ENCODE results near the gene NF1.

Gene NF1

DNA sequence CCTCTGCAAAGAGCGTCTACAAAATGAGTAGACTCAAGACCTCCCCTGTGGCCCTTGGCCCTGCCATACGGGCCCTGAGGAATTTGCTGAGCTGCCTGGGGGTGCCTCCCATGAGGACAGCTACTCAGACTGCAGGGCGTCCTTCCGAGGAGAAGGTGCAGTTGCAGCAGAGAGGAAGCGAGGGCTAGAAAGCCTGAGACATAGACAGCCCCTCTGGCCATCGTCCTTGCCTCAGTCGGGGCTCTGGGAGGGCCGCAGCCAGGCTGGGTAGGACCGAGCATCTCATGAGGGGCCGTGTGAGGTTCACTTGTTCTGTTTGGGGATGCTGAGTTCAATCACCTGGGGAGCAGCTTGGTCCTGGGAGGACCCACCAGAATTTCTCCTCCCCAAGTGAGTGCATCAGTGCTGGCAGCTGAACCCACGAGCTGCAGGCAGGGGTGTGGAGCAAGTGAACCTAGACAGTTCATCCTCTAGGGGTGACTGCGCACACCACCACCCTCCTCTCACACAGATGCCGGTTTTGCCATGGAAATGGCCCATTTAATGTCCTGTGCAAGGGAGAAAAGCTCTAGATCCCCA is 317.0 kb downstream of the NF1 start:
- TF ChIP-seq, protein P1, sequence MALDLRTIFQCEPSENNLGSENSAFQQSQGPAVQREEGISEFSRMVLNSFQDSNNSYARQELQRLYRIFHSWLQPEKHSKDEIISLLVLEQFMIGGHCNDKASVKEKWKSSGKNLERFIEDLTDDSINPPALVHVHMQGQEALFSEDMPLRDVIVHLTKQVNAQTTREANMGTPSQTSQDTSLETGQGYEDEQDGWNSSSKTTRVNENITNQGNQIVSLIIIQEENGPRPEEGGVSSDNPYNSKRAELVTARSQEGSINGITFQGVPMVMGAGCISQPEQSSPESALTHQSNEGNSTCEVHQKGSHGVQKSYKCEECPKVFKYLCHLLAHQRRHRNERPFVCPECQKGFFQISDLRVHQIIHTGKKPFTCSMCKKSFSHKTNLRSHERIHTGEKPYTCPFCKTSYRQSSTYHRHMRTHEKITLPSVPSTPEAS (tag by site-specific recombination; IDR thresholded peaks at IDR 0.05): no peak
- TF ChIP-seq GLIS1 (tag by site-specific recombination; IDR thresholded peaks at IDR 0.05): peak; percentile 28; the same call in 1 of the 2 replicates
- POLR2A ChIA-PET: interaction anchor here (1.3 kb wide), 1 partner anchor 25 kb away, joined by 3 read pairs; no protein-coding TSS in a partner anchor
- Histone ChIP-seq H3K36me3 (ENCODE audit: control insufficient read depth in 2 of 2, insufficient read depth in 1 of 2, low read length in 2 of 2) (no peaks in the 10 kb centered on the region), H3K9me3 (ENCODE audit: control insufficient read depth, insufficient read depth, low read depth, low read length) (no peaks in the 10 kb centered on the region), H3K4me3 (ENCODE audit: low read depth, low read length) (no peak overlapping the region), H3K27ac (ENCODE audit: extremely low read depth, low read depth, low read length) (no peak overlapping the region), H3K4me1 (ENCODE audit: control insufficient read depth, insufficient read depth, low read length) (peaks cover 6% of the 10 kb centered on the region; the same call in 1 of the 2 replicates)
- CTCF ChIA-PET: interaction anchor here (0.6 kb wide), 1 partner anchor 26 kb away, joined by 3 read pairs; no protein-coding TSS in a partner anchor

DNA sequence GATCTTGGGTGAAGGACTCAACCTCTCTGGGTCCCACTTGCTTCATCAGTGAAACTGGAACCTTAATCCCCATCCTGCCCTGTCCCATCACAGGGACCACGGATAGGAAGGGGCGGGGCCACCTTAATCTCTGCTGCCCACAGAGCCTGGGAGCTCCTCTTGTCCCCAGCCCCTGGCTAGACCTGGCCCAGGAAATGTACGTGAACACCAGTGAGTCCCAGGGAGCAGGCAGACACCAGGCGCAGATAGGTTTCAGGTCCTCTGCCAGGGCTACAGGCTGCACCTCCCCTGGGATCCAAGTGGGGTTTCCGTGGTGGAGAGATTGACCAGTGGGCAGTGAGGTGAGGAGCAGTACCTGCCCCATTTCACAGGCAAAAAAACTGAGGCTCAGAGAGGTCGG is 317.7 kb downstream of the NF1 start:
- CTCF ChIA-PET: no interaction called here
- Histone ChIP-seq H3K9me3 (ENCODE audit: control insufficient read depth, insufficient read depth, low read depth, low read length) (no peaks in the 10 kb centered on the region), H3K4me1 (ENCODE audit: control insufficient read depth, insufficient read depth, low read length) (peaks cover 1% of the 10 kb centered on the region; the same call in 1 of the 2 replicates), H3K4me3 (ENCODE audit: low read depth, low read length) (no peak overlapping the region), H3K36me3 (ENCODE audit: control insufficient read depth in 2 of 2, insufficient read depth in 1 of 2, low read length in 2 of 2) (no peaks in the 10 kb centered on the region), H3K27ac (ENCODE audit: extremely low read depth, low read depth, low read length) (no peak overlapping the region)
- POLR2A ChIA-PET: no interaction called here
- TF ChIP-seq, protein P2, sequence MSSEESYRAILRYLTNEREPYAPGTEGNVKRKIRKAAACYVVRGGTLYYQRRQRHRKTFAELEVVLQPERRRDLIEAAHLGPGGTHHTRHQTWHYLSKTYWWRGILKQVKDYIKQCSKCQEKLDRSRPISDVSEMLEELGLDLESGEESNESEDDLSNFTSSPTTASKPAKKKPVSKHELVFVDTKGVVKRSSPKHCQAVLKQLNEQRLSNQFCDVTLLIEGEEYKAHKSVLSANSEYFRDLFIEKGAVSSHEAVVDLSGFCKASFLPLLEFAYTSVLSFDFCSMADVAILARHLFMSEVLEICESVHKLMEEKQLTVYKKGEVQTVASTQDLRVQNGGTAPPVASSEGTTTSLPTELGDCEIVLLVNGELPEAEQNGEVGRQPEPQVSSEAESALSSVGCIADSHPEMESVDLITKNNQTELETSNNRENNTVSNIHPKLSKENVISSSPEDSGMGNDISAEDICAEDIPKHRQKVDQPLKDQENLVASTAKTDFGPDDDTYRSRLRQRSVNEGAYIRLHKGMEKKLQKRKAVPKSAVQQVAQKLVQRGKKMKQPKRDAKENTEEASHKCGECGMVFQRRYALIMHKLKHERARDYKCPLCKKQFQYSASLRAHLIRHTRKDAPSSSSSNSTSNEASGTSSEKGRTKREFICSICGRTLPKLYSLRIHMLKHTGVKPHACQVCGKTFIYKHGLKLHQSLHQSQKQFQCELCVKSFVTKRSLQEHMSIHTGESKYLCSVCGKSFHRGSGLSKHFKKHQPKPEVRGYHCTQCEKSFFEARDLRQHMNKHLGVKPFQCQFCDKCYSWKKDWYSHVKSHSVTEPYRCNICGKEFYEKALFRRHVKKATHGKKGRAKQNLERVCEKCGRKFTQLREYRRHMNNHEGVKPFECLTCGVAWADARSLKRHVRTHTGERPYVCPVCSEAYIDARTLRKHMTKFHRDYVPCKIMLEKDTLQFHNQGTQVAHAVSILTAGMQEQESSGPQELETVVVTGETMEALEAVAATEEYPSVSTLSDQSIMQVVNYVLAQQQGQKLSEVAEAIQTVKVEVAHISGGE (tag by site-specific recombination; conservative IDR thresholded peaks at IDR 0.05; ENCODE audit: low read depth): no peak
- no peak for TF ChIP-seq ZNF626 (tag by site-specific recombination; IDR thresholded peaks at IDR 0.05)
- TF ChIP-seq, protein P3, sequence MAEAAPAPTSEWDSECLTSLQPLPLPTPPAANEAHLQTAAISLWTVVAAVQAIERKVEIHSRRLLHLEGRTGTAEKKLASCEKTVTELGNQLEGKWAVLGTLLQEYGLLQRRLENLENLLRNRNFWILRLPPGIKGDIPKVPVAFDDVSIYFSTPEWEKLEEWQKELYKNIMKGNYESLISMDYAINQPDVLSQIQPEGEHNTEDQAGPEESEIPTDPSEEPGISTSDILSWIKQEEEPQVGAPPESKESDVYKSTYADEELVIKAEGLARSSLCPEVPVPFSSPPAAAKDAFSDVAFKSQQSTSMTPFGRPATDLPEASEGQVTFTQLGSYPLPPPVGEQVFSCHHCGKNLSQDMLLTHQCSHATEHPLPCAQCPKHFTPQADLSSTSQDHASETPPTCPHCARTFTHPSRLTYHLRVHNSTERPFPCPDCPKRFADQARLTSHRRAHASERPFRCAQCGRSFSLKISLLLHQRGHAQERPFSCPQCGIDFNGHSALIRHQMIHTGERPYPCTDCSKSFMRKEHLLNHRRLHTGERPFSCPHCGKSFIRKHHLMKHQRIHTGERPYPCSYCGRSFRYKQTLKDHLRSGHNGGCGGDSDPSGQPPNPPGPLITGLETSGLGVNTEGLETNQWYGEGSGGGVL (tag by site-specific recombination; IDR thresholded peaks at IDR 0.05): no peak
- TF ChIP-seq ZNF707 (tag by site-specific recombination; IDR thresholded peaks at IDR 0.05): no peak
- TF ChIP-seq GLIS1 (tag by site-specific recombination; IDR thresholded peaks at IDR 0.05): no peak
- no peak for TF ChIP-seq ZNF292 (tag by site-specific recombination; IDR thresholded peaks at IDR 0.05; ENCODE audit: borderline replicate concordance, low read depth)
- no peak for TF ChIP-seq KLF9 (tag by site-specific recombination; IDR thresholded peaks at IDR 0.05; ENCODE audit: low read depth)
- TF ChIP-seq, protein P4, sequence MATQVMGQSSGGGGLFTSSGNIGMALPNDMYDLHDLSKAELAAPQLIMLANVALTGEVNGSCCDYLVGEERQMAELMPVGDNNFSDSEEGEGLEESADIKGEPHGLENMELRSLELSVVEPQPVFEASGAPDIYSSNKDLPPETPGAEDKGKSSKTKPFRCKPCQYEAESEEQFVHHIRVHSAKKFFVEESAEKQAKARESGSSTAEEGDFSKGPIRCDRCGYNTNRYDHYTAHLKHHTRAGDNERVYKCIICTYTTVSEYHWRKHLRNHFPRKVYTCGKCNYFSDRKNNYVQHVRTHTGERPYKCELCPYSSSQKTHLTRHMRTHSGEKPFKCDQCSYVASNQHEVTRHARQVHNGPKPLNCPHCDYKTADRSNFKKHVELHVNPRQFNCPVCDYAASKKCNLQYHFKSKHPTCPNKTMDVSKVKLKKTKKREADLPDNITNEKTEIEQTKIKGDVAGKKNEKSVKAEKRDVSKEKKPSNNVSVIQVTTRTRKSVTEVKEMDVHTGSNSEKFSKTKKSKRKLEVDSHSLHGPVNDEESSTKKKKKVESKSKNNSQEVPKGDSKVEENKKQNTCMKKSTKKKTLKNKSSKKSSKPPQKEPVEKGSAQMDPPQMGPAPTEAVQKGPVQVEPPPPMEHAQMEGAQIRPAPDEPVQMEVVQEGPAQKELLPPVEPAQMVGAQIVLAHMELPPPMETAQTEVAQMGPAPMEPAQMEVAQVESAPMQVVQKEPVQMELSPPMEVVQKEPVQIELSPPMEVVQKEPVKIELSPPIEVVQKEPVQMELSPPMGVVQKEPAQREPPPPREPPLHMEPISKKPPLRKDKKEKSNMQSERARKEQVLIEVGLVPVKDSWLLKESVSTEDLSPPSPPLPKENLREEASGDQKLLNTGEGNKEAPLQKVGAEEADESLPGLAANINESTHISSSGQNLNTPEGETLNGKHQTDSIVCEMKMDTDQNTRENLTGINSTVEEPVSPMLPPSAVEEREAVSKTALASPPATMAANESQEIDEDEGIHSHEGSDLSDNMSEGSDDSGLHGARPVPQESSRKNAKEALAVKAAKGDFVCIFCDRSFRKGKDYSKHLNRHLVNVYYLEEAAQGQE (tag by site-specific recombination; IDR thresholded peaks at IDR 0.05): no peak
- TF ChIP-seq, protein P5, sequence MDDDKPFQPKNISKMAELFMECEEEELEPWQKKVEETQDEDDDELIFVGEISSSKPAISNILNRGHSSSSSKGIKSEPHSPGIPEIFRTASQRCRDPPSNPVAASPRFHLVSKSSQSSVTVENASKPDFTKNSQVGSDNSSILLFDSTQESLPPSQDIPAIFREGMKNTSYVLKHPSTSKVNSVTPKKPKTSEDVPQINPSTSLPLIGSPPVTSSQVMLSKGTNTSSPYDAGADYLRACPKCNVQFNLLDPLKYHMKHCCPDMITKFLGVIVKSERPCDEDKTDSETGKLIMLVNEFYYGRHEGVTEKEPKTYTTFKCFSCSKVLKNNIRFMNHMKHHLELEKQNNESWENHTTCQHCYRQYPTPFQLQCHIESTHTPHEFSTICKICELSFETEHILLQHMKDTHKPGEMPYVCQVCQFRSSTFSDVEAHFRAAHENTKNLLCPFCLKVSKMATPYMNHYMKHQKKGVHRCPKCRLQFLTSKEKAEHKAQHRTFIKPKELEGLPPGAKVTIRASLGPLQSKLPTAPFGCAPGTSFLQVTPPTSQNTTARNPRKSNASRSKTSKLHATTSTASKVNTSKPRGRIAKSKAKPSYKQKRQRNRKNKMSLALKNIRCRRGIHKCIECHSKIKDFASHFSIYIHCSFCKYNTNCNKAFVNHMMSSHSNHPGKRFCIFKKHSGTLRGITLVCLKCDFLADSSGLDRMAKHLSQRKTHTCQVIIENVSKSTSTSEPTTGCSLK (tag by site-specific recombination; IDR thresholded peaks at IDR 0.05): no peak
- TF ChIP-seq ZSCAN30 (tag by site-specific recombination; IDR thresholded peaks at IDR 0.05): no peak
- no peak for TF ChIP-seq ZNF24 (tag by site-specific recombination; IDR thresholded peaks at IDR 0.05)
- no peak for TF ChIP-seq PRDM1 (tag by site-specific recombination; IDR thresholded peaks at IDR 0.05)

Measured in HEK293 (cell line).